SU-DHL-6 (cell line): Measurements from ENCODE around the gene NTRK3.

Experiments used
- H2AFZ ChIP-seq: fragments of 200-600 bp; sonication (generic); 2 replicates; pipeline ENCODE4 v1.6.1; 2014; ENCODE audit warnings: low read depth, mild to moderate bottlenecking, moderate library complexity, mixed read lengths, antibody characterized with exemption, low read length; ENCODE audit not compliant: severe bottlenecking
- H3F3A ChIP-seq: fragments of 200-600 bp; shearing (Covaris generic); 2 replicates; pipeline ENCODE4 v1.6.0; 2016; ENCODE audit warnings: antibody characterized with exemption, mild to moderate bottlenecking; ENCODE audit not compliant: insufficient read depth
- H3K27ac ChIP-seq: fragments of 200-600 bp; sonication (generic); 2 replicates; pipeline ENCODE4 v1.5.1; 2016; ENCODE audit warnings: low read depth, mild to moderate bottlenecking, low read length, moderate library complexity, mixed read lengths
- H3K27me3 ChIP-seq: fragments of 200-600 bp; sonication (generic), shearing (Covaris generic); 2 replicates; pipeline ENCODE4 v1.6.0; 2014; ENCODE audit warnings: mild to moderate bottlenecking, low read length
- H3K36me3 ChIP-seq: fragments of 200-600 bp; sonication (generic); 2 replicates; pipeline ENCODE4 v1.6.1; 2014; ENCODE audit warnings: mild to moderate bottlenecking, low read length, mixed read lengths
- H3K4me2 ChIP-seq: fragments of 300-600, 200-600 bp; shearing (Covaris generic), sonication (generic); 2 replicates; pipeline ENCODE4 v1.6.0; 2014; ENCODE audit warnings: low read length, low read depth, mild to moderate bottlenecking; ENCODE audit not compliant: poor library complexity, severe bottlenecking
- H3K4me3 ChIP-seq: fragments of 200-600 bp; sonication (generic); 2 replicates; pipeline ENCODE4 v1.5.1; 2014; ENCODE audit warnings: antibody characterized with exemption, low read length, mild to moderate bottlenecking, mixed read lengths; ENCODE audit not compliant: insufficient read depth, poor library complexity, severe bottlenecking
- H3K79me2 ChIP-seq: fragments of 200-600 bp; sonication (generic); 2 replicates; pipeline ENCODE4 v1.6.1; 2014; ENCODE audit warnings: mild to moderate bottlenecking, low read length, moderate library complexity; ENCODE audit not compliant: insufficient read depth
- H3K9ac ChIP-seq: fragments of 200-600 bp; sonication (generic); 2 replicates; pipeline ENCODE4 v1.7.0; 2014; ENCODE audit warnings: mild to moderate bottlenecking, low read length
- H3K9me2 ChIP-seq: fragments of 200-600 bp; sonication (generic); replicated peaks from 2 replicates; pipeline ENCODE4 v1.6.1; 2014; ENCODE audit warnings: low read length; ENCODE audit not compliant: insufficient read depth
- H3K9me3 ChIP-seq: fragments of 200-600 bp; sonication (generic); 2 replicates; pipeline ENCODE4 v1.6.1; 2014; ENCODE audit warnings: low read length, mixed read lengths; ENCODE audit not compliant: insufficient read depth
- H4K20me1 ChIP-seq: fragments of 200-600 bp; sonication (generic); 2 replicates; pipeline ENCODE4 v1.6.1; 2014; ENCODE audit warnings: low read depth, mild to moderate bottlenecking, antibody characterized with exemption, low read length, moderate library complexity, mixed read lengths
- EZH2phosphoT487 ChIP-seq: fragments of 200-600 bp; sonication (generic), shearing (Covaris generic); conservative IDR thresholded peaks from 2 replicates; pipeline ENCODE4 v1.6.1; 2018; ENCODE audit warnings: mild to moderate bottlenecking, antibody characterized with exemption, low read length, moderate library complexity, mixed read lengths
- TF ChIP-seq, protein P1 (sequence below): fragments of 200-600 bp; sonication (generic); IDR thresholded peaks from one replicate; pipeline ENCODE4 v1.5.1; 2017; ENCODE audit warnings: antibody characterized with exemption, mild to moderate bottlenecking, low read length, moderate library complexity; ENCODE audit not compliant: insufficient read depth, poor library complexity, severe bottlenecking

NTRK3 gene

DNA sequence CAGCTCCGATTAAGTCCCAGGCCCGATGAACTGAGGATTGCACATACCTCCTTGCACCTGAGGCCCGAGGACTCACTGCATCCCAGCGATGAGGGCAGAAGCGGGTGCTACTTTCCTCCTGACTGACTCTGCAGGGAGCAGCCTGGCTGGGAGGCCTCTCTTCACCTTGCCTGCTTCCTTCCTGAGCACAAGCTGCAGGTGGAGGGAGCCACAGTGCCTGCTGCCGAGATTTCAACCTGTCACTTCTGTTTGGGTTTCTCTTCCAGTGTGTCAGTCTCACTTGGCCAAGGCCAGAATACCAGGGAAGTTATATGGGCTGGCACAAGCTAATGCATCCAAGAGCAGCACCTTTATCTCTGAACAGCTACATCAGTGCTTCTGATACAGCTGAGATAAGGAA, 185.4 kb downstream of the NTRK3 start:
- H3K27me3 ChIP-seq: 0 out of 2 replicates have a peak, but pooled peaks cover 2% of the 10 kb centered on the region
- H2AFZ ChIP-seq: no peak overlapping the region
- TF ChIP-seq, protein P1, sequence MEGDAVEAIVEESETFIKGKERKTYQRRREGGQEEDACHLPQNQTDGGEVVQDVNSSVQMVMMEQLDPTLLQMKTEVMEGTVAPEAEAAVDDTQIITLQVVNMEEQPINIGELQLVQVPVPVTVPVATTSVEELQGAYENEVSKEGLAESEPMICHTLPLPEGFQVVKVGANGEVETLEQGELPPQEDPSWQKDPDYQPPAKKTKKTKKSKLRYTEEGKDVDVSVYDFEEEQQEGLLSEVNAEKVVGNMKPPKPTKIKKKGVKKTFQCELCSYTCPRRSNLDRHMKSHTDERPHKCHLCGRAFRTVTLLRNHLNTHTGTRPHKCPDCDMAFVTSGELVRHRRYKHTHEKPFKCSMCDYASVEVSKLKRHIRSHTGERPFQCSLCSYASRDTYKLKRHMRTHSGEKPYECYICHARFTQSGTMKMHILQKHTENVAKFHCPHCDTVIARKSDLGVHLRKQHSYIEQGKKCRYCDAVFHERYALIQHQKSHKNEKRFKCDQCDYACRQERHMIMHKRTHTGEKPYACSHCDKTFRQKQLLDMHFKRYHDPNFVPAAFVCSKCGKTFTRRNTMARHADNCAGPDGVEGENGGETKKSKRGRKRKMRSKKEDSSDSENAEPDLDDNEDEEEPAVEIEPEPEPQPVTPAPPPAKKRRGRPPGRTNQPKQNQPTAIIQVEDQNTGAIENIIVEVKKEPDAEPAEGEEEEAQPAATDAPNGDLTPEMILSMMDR: no peak
- TF ChIP-seq EZH2phosphoT487: no peak
- no peaks in the 10 kb centered on the region for H3F3A ChIP-seq
- H3K36me3 ChIP-seq: no peaks in the 10 kb centered on the region
- H3K27ac ChIP-seq: no peak overlapping the region
- no peak overlapping the region for H3K4me3 ChIP-seq
- no peaks in the 10 kb centered on the region for H3K9me2 ChIP-seq
- H3K9me3 ChIP-seq: no peaks in the 10 kb centered on the region
- H4K20me1 ChIP-seq: no peaks in the 10 kb centered on the region
- H3K79me2 ChIP-seq: no peaks in the 10 kb centered on the region
- H3K9ac ChIP-seq: no peak overlapping the region
- H3K4me2 ChIP-seq: no peak overlapping the region

DNA sequence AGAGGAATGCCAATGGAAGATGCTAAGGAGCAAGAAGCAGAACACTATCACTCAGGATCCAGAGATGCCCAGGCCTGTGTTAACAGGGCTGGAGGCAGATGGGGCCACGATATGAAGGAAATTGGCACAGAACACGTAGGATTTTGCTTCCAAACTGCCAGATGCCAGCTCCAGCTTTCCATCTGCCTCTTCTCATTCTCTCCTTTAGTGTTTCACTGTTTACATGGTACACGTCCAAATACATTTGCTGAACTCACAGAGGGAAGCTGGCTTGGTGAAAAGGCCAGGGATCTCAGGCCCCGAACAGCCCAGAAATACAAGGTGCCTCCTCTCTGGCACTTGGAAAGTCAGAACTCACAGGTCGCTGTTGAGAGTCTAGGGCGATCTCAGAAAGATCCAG, 187.0 kb downstream of the NTRK3 start:
- no peaks in the 10 kb centered on the region for H3K79me2 ChIP-seq
- H3K36me3 ChIP-seq: no peaks in the 10 kb centered on the region
- TF ChIP-seq, protein P1: no peak
- no peak for TF ChIP-seq EZH2phosphoT487
- no peaks in the 10 kb centered on the region for H4K20me1 ChIP-seq
- H3F3A ChIP-seq: no peaks in the 10 kb centered on the region
- H3K4me3 ChIP-seq: no peak overlapping the region
- H2AFZ ChIP-seq: no peak overlapping the region
- no peak overlapping the region for H3K4me2 ChIP-seq
- no peaks in the 10 kb centered on the region for H3K9me3 ChIP-seq
- no peaks in the 10 kb centered on the region for H3K9me2 ChIP-seq
- no peak overlapping the region for H3K9ac ChIP-seq
- no peak overlapping the region for H3K27ac ChIP-seq
- 0 out of 2 replicates have a peak, but pooled peaks cover 2% of the 10 kb centered on the region for H3K27me3 ChIP-seq

DNA sequence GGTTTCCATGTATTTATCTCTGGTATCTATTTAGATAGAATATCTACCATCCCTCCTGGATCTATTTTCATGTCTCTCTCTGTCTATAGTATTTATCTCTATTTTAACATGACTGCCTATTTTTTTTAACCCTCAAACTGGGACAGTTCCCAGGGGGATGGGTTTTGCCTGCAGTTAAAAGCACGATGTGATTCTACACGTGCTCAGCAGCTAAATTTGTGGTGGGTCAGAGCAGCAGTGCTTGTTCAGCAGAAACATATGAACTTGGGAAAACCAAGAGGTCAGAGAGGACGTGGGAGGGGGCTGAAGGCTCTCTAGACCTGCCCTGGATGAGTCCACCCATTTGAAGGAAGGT, 189.2 kb downstream of the NTRK3 start:
- Histone ChIP-seq H3K9me2 (no peaks in the 10 kb centered on the region), H3K9ac (no peak overlapping the region), H3K27ac (no peak overlapping the region), H3K36me3 (no peaks in the 10 kb centered on the region), H2AFZ (no peak overlapping the region), H3F3A (no peaks in the 10 kb centered on the region), H4K20me1 (no peaks in the 10 kb centered on the region), H3K4me3 (no peak overlapping the region), H3K9me3 (no peaks in the 10 kb centered on the region), H3K27me3 (0 out of 2 replicates have a peak, but pooled peaks cover under 1% of the 10 kb centered on the region), H3K4me2 (no peak overlapping the region), H3K79me2 (no peaks in the 10 kb centered on the region)
- TF ChIP-seq, protein P1: no peak
- no peak for TF ChIP-seq EZH2phosphoT487
